ENCODE results near the gene ZDHHC11. TPM values are rescaled to one million over a fixed set of nuclear protein-coding genes. Genes with fewer than 3 reads are reported as not detected.
"Not testable (repeated sequence)": the region's sequence is repeated elsewhere in the genome, so short reads cannot be mapped to it uniquely, and the experiment has no call there.

ZDHHC11 gene
- total and polyA plus RNA-seq, 9 donors: 1.1 to 25.6 (median 4.7) TPM

DNA sequence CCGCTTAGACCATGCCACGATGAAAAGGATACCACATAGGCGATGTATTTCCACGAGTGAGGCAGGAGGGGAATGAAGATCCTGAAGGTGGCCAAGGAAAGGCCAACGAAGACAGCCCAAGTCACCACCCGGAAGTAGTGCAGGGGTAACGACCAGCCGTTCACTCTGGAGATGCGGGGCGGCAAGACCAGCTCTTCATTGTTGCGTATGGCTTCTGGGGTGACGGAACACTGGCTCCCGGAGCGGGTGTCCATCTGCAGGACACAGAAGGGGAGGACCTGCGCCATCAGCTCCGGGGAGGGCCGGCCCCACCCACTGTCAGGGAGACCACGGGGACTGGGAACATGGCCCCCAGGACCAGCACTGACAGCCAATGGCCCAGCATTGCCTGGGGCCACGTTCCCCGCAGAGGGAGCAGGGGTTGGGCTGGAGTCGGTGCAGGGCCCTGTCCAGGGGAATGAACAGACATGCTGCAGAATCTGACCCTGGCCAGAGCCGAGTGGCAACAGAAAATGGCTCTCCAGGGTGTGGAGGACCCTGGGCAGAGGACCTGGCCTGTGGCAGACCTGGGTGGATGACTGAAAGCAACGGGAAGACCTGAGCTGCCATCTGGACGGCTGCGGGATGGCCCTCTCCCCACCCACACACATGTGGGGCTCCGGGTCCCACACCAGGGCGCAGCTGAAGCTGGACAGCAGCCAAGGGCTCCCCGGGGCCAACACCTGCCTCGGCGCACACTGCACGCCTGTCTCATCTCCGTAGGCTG lies 83.9 kb downstream of the ZDHHC11 start:
- TF ChIP-seq CTCF (IDR thresholded peaks at IDR 0.05): no peak
- no peak for TF ChIP-seq POLR2A (IDR thresholded peaks at IDR 0.05)
- TF ChIP-seq EP300 (IDR thresholded peaks at IDR 0.05): no peak
- intact Hi-C loops (cut with DNase I): no loop called here
- Histone ChIP-seq H3K27ac (no peak overlapping the region), H3K9me3 (no peaks in the 10 kb centered on the region), H3K4me1 (ENCODE audit: insufficient read depth) (no peaks in the 10 kb centered on the region), H3K27me3 (no peaks in the 10 kb centered on the region), H3K4me3 (no peak overlapping the region), H3K36me3 (no peaks in the 10 kb centered on the region)
- WGBS, 3 donors: 82 to 85% (median 83%) methylated on average over 32 of the region's 32 CpGs
- DNase-seq: peak in 3 of 5 donors; percentile 13 to 24 (median 17)

- Histone ChIP-seq H3K27me3 (no peaks in the 10 kb centered on the region), H3K27ac (no peak overlapping the region), H3K4me3 (no peak overlapping the region), H3K4me1 (ENCODE audit: insufficient read depth) (no peaks in the 10 kb centered on the region), H3K36me3 (no peaks in the 10 kb centered on the region), H3K9me3 (no peaks in the 10 kb centered on the region)
- intact Hi-C loops (cut with DNase I): no loop called here
- DNase-seq: peak in 1 of 5 donors; percentile 20
- WGBS, 3 donors: 87 to 90% (median 89%) methylated on average over 18 of the region's 18 CpGs
- TF ChIP-seq EP300 (IDR thresholded peaks at IDR 0.05) (no peak), CTCF (IDR thresholded peaks at IDR 0.05) (no peak), POLR2A (IDR thresholded peaks at IDR 0.05) (no peak)
Observed at GRCh38 chr5:765948-766631, 84.7 kb downstream of the ZDHHC11 start.

DNA sequence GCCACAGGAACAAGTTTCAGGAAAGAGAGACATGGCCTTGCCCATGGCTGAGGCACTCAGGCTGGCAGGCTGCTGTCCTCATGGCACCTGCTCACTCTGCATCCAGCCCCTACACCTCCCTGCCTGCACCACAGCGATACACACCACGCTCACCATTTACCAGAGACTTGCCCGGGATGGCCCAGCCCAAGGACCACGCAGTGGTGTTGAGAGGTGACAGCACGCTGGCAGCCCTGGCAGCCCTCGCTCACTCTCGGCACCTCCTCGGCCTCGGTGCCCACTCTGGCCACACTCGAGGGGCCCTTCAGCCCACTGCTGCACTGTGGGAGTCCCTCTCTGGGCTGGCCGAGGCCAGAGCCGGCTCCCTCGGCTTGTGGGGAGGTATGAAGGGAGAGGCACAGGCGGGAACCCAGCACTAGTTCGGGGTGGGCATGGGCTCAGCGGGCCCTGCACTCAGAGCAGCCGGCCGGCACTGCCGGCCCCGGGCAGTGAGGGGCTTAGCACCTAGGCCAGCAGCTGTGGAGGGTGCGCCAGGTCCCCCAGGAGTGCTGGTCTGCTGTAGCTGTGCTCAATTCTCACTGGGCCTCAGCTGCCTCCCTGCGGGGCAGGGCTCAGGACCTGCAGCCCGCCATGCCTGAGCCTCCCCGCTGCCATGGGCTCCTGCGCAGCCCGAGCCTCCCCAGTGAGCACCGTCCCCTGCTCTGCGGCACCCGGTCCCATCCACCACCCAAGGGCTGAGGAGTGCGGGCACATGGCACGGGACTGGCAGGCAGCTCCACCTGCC lies 86.6 kb downstream of the ZDHHC11 start:
- whole genome bisulfite sequencing, 3 donors: 94 to 96% (median 95%) methylated on average over 31 of the region's 31 CpGs
- intact Hi-C loops (cut with DNase I): no loop called here
- Histone ChIP-seq H3K4me3 (no peak overlapping the region), H3K4me1 (ENCODE audit: insufficient read depth) (no peaks in the 10 kb centered on the region), H3K27ac (no peak overlapping the region), H3K9me3 (no peaks in the 10 kb centered on the region), H3K36me3 (no peaks in the 10 kb centered on the region), H3K27me3 (no peaks in the 10 kb centered on the region)
- TF ChIP-seq CTCF (IDR thresholded peaks at IDR 0.05) (no peak), EP300 (IDR thresholded peaks at IDR 0.05) (no peak), POLR2A (IDR thresholded peaks at IDR 0.05) (no peak)
- DNase-seq: peak in 1 of 5 donors; percentile 21

- no peaks in the 10 kb centered on the region for H3K27me3 ChIP-seq
- intact Hi-C loops (cut with DNase I): no loop called here
- H3K4me1 ChIP-seq (ENCODE audit: insufficient read depth): peaks cover 4% of the 10 kb centered on the region
- H3K36me3 ChIP-seq: no peaks in the 10 kb centered on the region
- H3K27ac ChIP-seq: no peak overlapping the region
- no peaks in the 10 kb centered on the region for H3K9me3 ChIP-seq
- TF ChIP-seq EP300 (IDR thresholded peaks at IDR 0.05) (no peak), POLR2A (IDR thresholded peaks at IDR 0.05) (no peak), CTCF (IDR thresholded peaks at IDR 0.05) (no peak)
- no peak overlapping the region for H3K4me3 ChIP-seq
- DNase-seq: no peak
- 74 to 88% (median 81%) methylated on average over 5 of the region's 5 CpGs for WGBS, 3 donors
Observed at GRCh38 chr5:763397-763796, 87.4 kb downstream of the ZDHHC11 start.

DNA sequence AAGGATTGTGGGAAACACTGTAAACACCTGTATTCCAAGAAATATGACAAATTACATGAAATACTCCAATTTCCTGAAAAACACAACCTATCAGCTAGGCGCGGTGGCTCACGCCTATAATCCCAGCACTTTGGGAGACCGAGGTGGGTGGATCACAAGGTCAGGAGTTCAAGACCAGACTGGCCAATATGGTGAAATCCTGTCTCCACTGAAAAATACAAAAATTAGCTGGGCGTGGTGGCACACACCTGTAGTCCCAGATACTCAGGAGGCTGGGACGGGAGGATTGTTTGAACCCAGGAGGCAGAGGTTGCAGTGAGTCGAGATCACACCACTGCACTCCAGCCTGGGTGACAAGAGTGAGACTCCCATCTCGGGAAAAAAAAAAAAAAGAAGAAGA lies 87.8 kb downstream of the ZDHHC11 start:
- DNase-seq; H3K4me1 ChIP-seq (ENCODE audit: insufficient read depth); H3K27me3 ChIP-seq; H3K9me3 ChIP-seq; H3K4me3 ChIP-seq; intact Hi-C loops (cut with DNase I); H3K36me3 ChIP-seq; H3K27ac ChIP-seq: not testable (repeated sequence)
- 84 to 89% (median 86%) methylated on average over 8 of the region's 8 CpGs for WGBS, 3 donors
